HepG2 (cell line): Measurements from ENCODE around the gene ADIRF. TPM values are rescaled to one million over a fixed set of nuclear protein-coding genes. Genes with fewer than 3 reads are reported as not detected.

Experiments used
- ASH2L ChIP-seq: fragments of 300-600, 200-600 bp; sonication (generic); IDR thresholded peaks from 2 replicates; pipeline ENCODE4 v1.7.0; 2017; ENCODE audit warnings: low read depth, mild to moderate bottlenecking, moderate library complexity, mixed read lengths, low read length; ENCODE audit not compliant: insufficient read length
- FOXJ3 ChIP-seq: sonication (generic); formaldehyde crosslinking; IDR thresholded peaks from 2 replicates; pipeline ENCODE4 v1.4.0; 2020; ENCODE audit warnings: missing genetic modification reagents, mild to moderate bottlenecking, borderline replicate concordance
- NFE2L2 ChIP-seq: fragments of 150-350 bp; IDR thresholded peaks from 2 replicates; pipeline ENCODE4 v1.6.1; 2014; ENCODE audit warnings: low read length
- NR3C1 ChIP-seq: sonication (generic); formaldehyde crosslinking; IDR thresholded peaks from 2 replicates; pipeline ENCODE4 v1.4.0; 2020; ENCODE audit warnings: missing genetic modification reagents
- PITX1 ChIP-seq: sonication (generic); formaldehyde crosslinking; IDR thresholded peaks from 2 replicates; pipeline ENCODE4 v1.5.1; 2020; ENCODE audit warnings: mild to moderate bottlenecking, missing genetic modification reagents
- TBX2 ChIP-seq: sonication (generic); formaldehyde crosslinking; IDR thresholded peaks from 2 replicates; pipeline ENCODE4 v1.5.0; 2020; ENCODE audit warnings: missing genetic modification reagents, mild to moderate bottlenecking, borderline replicate concordance
- ZBTB7A ChIP-seq: sonication (generic); formaldehyde crosslinking; IDR thresholded peaks from 2 replicates; pipeline ENCODE4 v1.8.0; 2022; ENCODE audit warnings: mild to moderate bottlenecking, missing genetic modification reagents
- ZNF20 ChIP-seq: sonication (generic); formaldehyde crosslinking; IDR thresholded peaks from 2 replicates; pipeline ENCODE4 v1.4.0; 2020; ENCODE audit warnings: mild to moderate bottlenecking, moderate library complexity, missing genetic modification reagents
- ZNF773 ChIP-seq: sonication (generic); formaldehyde crosslinking; IDR thresholded peaks from 2 replicates; pipeline ENCODE4 v1.4.0; 2020; ENCODE audit warnings: missing genetic modification reagents, borderline replicate concordance
- polyA plus RNA-seq, 8 experiments: library from polyadenylated mRNA; depleted of rRNA in 3 of 8; stranded (reverse) in 7 of 8; unstranded in 1 of 8; fragments of >200 nt; fragmentation: Illumina TruSeq in 4 of 8; extraction: Trizol in 4 of 8; gene quantifications; 2 replicates each; pipeline versions ENCODE4 v1.2.1 to v1.2.3, GENCODE V29; 2011 to 2016; ENCODE audit warnings: low read depth in 4 of 8, missing spikeins in 1 of 8, mixed read lengths in 1 of 8; ENCODE audit not compliant: insufficient read depth in 1 of 8
- total RNA-seq, 5 experiments: library from RNA; depleted of rRNA; stranded (reverse); fragments of >200 nt; fragmentation: Illumina TruSeq; extraction: Trizol; gene quantifications; 2 replicates each; pipeline ENCODE4 v1.2.3, GENCODE V29; 2016; ENCODE audit warnings: low read depth in 1 of 5
- TF ChIP-seq, protein P1 (sequence below): sonication (generic); formaldehyde crosslinking; IDR thresholded peaks from 2 replicates; pipeline ENCODE4 v1.5.1; 2020; ENCODE audit warnings: mild to moderate bottlenecking, missing genetic modification reagents, borderline replicate concordance
- TF ChIP-seq, protein P2 (sequence below): sonication (generic); formaldehyde crosslinking; IDR thresholded peaks from 2 replicates; pipeline ENCODE4 v1.5.1; 2020; ENCODE audit warnings: missing genetic modification reagents, mild to moderate bottlenecking, borderline replicate concordance
- TF ChIP-seq, protein P3 (sequence below): sonication (generic); formaldehyde crosslinking; IDR thresholded peaks from 2 replicates; pipeline ENCODE4 v1.5.0; 2020; ENCODE audit warnings: mild to moderate bottlenecking, missing genetic modification reagents
- TF ChIP-seq, protein P4 (sequence below): sonication (generic); formaldehyde crosslinking; IDR thresholded peaks from 2 replicates; pipeline ENCODE4 v1.4.0; 2020; ENCODE audit warnings: missing genetic modification reagents, borderline replicate concordance

The ADIRF gene
- total and polyA plus RNA-seq, 2 of the 13 experiments (the other 11 are each of a cell fraction or from before 2014, with no cell fraction given), result 0.13 to 0.40 TPM

DNA sequence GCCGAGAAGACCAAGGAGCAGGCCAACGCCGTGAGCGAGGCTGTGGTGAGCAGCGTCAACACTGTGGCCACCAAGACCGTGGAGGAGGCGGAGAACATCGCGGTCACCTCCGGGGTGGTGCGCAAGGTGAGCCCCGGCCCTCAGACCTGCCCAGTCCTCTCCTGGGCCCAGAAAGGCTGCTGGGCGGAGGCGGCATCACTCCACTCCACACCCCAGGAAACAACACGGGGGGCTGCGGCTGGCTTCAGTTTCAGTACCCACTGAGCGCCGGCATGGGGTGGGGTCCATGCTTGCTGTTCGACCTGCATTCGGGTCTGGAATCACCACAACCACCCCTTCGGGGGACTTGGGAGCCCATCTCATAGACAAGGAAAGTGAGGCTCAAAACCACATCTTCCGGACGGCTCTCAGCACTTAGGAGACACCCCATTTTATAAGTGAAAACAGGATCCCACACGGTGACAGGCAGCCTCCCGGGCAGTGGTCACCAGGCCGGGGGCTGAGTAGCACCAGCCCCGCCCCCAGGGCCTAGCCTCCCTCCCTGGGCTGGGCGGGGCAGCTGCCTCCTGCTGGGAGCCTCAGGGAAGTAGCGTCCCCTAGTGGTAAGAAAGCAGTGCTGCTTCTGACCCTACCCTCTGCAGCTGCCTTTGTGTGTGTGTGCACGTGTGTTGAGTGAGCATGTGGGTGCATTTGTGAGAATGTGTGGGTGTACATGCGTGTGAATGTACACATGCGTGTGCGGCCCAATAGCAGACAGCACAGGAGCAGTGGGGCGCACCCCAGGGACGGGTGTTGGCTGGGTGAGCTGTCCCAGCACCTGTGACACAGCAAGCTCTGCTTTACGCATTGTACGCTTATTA lies 8.0 kb upstream of the ADIRF start (continued):
- TF ChIP-seq, protein P1, sequence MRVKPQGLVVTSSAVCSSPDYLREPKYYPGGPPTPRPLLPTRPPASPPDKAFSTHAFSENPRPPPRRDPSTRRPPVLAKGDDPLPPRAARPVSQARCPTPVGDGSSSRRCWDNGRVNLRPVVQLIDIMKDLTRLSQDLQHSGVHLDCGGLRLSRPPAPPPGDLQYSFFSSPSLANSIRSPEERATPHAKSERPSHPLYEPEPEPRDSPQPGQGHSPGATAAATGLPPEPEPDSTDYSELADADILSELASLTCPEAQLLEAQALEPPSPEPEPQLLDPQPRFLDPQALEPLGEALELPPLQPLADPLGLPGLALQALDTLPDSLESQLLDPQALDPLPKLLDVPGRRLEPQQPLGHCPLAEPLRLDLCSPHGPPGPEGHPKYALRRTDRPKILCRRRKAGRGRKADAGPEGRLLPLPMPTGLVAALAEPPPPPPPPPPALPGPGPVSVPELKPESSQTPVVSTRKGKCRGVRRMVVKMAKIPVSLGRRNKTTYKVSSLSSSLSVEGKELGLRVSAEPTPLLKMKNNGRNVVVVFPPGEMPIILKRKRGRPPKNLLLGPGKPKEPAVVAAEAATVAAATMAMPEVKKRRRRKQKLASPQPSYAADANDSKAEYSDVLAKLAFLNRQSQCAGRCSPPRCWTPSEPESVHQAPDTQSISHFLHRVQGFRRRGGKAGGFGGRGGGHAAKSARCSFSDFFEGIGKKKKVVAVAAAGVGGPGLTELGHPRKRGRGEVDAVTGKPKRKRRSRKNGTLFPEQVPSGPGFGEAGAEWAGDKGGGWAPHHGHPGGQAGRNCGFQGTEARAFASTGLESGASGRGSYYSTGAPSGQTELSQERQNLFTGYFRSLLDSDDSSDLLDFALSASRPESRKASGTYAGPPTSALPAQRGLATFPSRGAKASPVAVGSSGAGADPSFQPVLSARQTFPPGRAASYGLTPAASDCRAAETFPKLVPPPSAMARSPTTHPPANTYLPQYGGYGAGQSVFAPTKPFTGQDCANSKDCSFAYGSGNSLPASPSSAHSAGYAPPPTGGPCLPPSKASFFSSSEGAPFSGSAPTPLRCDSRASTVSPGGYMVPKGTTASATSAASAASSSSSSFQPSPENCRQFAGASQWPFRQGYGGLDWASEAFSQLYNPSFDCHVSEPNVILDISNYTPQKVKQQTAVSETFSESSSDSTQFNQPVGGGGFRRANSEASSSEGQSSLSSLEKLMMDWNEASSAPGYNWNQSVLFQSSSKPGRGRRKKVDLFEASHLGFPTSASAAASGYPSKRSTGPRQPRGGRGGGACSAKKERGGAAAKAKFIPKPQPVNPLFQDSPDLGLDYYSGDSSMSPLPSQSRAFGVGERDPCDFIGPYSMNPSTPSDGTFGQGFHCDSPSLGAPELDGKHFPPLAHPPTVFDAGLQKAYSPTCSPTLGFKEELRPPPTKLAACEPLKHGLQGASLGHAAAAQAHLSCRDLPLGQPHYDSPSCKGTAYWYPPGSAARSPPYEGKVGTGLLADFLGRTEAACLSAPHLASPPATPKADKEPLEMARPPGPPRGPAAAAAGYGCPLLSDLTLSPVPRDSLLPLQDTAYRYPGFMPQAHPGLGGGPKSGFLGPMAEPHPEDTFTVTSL, result no peak
- TF ChIP-seq ZNF773 (CRISPR knock-in tag) (no peak), ZBTB7A (no peak), NFE2L2 (no peak), ZNF20 (no peak), TBX2 (no peak), PITX1 (CRISPR knock-in tag) (no peak), FOXJ3 (CRISPR knock-in tag) (no peak), NR3C1 (CRISPR knock-in tag) (no peak), ASH2L (peak; percentile 29)
- TF ChIP-seq, protein P2, sequence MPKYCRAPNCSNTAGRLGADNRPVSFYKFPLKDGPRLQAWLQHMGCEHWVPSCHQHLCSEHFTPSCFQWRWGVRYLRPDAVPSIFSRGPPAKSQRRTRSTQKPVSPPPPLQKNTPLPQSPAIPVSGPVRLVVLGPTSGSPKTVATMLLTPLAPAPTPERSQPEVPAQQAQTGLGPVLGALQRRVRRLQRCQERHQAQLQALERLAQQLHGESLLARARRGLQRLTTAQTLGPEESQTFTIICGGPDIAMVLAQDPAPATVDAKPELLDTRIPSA (CRISPR knock-in tag), result no peak
- TF ChIP-seq, protein P3, sequence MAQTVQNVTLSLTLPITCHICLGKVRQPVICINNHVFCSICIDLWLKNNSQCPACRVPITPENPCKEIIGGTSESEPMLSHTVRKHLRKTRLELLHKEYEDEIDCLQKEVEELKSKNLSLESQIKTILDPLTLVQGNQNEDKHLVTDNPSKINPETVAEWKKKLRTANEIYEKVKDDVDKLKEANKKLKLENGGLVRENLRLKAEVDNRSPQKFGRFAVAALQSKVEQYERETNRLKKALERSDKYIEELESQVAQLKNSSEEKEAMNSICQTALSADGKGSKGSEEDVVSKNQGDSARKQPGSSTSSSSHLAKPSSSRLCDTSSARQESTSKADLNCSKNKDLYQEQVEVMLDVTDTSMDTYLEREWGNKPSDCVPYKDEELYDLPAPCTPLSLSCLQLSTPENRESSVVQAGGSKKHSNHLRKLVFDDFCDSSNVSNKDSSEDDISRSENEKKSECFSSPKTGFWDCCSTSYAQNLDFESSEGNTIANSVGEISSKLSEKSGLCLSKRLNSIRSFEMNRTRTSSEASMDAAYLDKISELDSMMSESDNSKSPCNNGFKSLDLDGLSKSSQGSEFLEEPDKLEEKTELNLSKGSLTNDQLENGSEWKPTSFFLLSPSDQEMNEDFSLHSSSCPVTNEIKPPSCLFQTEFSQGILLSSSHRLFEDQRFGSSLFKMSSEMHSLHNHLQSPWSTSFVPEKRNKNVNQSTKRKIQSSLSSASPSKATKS (CRISPR knock-in tag), result no peak
- TF ChIP-seq, protein P4, sequence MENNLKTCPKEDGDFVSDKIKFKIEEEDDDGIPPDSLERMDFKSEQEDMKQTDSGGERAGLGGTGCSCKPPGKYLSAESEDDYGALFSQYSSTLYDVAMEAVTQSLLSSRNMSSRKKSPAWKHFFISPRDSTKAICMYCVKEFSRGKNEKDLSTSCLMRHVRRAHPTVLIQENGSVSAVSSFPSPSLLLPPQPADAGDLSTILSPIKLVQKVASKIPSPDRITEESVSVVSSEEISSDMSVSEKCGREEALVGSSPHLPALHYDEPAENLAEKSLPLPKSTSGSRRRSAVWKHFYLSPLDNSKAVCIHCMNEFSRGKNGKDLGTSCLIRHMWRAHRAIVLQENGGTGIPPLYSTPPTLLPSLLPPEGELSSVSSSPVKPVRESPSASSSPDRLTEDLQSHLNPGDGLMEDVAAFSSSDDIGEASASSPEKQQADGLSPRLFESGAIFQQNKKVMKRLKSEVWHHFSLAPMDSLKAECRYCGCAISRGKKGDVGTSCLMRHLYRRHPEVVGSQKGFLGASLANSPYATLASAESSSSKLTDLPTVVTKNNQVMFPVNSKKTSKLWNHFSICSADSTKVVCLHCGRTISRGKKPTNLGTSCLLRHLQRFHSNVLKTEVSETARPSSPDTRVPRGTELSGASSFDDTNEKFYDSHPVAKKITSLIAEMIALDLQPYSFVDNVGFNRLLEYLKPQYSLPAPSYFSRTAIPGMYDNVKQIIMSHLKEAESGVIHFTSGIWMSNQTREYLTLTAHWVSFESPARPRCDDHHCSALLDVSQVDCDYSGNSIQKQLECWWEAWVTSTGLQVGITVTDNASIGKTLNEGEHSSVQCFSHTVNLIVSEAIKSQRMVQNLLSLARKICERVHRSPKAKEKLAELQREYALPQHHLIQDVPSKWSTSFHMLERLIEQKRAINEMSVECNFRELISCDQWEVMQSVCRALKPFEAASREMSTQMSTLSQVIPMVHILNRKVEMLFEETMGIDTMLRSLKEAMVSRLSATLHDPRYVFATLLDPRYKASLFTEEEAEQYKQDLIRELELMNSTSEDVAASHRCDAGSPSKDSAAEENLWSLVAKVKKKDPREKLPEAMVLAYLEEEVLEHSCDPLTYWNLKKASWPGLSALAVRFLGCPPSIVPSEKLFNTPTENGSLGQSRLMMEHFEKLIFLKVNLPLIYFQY (CRISPR knock-in tag), result no peak
